ENCODE data around the gene ZNF784.

The ZNF784 gene, protein sequence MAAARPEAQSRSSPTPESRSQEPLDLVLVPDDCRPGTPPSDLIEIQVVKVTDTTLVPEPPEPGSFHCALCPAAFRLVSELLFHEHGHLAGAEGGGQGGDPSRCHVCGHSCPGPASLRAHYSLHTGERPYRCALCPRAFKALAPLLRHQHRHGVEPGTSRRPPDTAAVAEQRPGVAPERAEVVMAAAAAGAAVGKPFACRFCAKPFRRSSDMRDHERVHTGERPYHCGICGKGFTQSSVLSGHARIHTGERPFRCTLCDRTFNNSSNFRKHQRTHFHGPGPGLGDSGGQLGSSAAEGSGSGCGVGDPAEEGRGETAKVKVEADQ

DNA sequence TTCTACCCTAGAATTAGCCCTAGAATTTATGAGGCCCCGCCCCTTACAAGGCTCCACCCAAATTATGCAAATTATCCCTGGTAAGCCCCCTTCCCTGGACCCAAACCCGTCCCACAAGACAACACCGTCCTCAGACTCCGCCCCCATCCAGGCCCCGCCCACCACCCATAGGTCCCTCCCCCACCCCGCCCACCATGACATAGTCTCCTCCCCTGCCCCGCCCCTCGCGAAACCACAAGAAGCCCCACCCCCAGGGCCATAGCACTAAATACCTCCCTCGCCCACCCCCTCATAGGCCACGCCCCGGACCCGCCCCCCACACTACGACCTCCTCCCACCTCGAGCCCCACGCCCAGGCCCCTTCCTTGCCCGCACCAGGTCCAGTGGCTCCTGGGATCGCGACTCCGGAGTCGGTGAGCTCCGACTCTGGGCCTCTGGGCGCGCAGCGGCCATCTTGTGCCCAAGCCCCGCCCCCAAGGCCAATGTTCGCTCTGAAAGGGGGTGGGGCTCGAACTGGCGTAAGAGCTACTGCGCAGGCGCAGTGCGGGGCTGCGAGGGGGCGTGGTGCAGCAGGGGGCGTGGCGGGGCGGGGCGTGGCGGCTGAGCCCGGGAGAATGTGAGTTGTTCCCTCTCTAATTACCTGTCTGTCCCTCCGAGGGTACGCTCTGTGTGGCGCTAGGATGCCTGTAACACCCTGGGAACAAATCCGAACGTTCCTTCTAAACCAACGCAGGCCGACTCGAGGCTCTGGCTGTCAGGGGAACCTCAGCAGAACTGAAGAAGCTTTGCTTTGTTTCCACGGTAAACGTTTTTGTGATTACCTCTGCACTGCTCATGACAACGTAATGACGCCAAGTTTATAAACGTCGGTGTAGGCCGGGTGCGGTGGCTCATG, at the start of gene ZNF784:
Gene ZNF784, minus strand, starts transcription at position 458 of the 895 bp plus-strand sequence. Its CDS starts 5 bp downstream, at position 453.
- peak; percentile 93 to 99 for DNase-seq

DNA sequence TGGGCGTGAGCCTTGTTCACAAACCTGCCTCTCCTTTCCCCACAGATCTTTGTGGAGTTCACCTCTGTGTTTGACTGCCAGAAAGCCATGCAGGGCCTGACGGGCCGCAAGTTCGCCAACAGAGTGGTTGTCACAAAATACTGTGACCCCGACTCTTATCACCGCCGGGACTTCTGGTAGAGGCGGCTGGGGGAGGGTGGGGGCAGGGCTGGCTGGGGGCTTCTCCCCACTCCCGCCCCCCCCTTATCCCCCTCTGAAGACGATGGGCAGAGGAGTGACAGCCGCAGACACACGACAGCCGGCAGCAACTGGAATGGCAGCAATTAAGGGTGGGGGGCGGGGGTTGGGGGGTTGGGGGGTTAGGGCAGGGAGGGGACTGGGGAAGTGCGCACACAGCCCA, 49.5 kb upstream of the ZNF784 start:
- DNase-seq: no peak

DNA sequence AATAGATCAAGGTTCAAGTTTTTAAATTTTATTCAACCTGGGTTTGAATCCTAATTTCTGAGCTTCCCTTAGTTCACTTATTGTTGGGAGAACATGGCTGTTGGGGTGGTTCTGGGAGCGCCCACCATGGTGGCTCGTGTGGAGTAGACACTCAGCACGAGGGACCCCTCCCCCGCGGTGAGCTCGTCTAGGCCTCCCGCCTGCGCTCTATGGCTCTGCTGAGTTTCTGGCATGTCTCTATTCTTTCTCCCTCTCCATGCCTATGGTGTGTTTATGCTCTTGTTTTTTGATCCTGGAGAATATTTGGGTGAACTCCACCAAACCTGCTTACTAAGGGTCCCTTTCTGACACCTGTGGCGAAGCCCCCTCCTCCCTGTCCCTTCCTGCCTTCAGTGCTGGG, 49.1 kb upstream of the ZNF784 start:
- no peak for DNase-seq

DNA sequence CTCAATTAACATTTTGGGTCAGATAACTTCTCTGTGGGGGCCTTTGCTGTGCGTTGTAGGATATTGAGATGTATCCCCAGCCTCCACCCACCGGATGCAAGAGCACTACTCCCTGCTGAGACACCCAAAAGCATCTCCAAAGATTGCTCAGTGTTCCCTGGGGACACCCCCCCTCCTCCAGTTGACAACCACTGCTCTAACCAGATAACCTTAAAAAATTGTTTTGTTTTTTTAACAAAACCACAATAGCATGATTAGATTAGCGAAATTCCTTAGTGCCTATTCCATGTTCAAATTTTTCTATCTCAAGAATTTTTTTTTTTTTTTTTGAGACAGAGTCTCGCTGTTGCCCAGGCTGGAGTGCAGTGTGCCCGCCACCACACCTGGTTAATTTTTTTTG, 48.1 kb upstream of the ZNF784 start:
- DNase-seq: no peak

DNA sequence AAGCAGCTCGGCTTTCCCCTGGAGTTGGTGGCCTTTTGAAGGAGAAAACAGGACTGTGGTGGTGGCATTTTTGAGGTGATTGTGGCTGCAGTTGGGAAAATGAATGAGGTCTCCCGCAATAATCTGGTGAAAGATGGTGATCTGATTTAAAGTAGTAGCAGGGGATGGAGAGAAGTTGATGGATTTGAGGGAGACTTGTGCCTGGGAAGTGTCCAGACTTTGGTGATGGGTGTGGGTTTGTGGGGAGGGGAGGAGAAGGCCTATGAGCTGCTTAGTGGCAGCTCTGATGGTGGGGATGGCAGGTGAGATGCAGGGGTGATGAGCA, 46.6 kb upstream of the ZNF784 start:
- DNase-seq: no peak

DNA sequence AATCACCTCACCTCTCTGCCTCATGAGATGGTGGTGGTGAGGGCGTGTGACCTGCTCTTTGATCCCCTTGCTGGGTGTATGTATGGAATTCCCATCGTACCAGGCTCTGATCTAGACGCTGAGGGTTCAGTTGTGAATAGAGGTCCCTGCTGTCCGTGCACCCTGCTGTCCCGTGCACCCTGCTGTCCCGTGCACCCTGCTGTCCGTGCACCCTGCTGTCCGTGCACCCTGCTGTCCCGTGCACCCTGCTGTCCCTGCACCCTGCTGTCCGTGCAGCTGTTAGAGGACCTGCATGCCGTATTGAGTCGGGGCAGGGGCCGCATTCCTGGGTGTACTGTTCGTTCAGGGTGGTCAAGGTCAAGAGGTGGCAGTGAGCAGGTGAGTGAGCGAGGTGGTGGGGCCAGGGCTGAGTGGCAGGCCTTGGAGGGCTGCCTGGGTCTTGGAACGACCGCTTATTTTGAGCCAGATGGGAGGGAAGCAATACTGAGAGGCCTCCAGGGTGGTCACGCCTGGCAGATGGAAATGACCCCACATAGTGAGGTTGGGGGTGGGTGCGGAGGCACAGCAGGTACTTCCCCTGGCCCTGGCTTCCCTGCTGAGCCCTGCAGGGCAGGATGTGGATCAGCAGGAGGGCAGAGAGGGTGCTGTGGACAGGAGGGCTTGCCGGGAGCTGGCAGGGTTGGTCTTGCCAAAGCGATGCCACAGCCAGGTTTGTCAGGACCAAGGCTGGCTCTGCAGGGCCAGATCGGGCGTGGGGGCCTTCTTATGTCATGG, 46.1 kb upstream of the ZNF784 start:
- peak in 1 of 2 experiments; percentile 34 for DNase-seq

DNA sequence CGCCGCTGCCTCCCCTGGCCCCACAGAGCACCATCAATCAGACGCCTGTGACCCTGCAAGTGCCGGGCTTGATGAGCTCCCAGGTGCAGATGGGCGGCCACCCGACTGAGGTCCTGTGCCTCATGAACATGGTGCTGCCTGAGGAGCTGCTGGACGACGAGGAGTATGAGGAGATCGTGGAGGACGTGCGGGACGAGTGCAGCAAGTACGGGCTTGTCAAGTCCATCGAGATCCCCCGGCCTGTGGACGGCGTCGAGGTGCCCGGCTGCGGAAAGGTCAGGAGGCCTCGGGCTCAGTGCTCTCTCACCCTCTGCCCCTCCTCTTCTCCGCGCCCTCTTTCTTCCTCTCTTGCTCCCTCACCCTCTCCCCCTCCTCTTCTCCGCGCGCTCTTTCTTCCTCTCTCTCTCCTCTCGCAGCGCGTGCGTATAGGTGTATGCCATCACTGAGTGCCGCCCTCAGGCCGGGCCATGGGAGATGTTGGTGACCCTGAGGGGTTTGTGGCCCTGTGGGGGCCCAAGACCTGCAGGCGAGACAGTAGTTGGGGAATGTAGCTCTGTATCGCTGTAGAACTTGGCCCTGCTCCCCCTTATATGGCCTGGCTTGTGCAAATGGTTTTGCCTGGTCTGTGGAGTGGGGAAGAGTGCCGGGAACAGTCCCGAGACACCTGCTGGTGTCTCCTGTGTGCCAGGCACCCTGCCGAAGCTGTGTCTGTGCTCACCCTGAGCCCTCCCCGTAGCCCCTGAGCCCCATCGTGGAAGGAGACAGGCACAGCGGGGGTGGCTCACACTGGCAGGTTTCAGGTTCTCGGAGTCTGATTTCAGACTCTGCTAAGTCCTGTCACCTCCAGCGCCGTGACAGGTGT, 45.3 kb upstream of the ZNF784 start:
- no peak for DNase-seq

DNA sequence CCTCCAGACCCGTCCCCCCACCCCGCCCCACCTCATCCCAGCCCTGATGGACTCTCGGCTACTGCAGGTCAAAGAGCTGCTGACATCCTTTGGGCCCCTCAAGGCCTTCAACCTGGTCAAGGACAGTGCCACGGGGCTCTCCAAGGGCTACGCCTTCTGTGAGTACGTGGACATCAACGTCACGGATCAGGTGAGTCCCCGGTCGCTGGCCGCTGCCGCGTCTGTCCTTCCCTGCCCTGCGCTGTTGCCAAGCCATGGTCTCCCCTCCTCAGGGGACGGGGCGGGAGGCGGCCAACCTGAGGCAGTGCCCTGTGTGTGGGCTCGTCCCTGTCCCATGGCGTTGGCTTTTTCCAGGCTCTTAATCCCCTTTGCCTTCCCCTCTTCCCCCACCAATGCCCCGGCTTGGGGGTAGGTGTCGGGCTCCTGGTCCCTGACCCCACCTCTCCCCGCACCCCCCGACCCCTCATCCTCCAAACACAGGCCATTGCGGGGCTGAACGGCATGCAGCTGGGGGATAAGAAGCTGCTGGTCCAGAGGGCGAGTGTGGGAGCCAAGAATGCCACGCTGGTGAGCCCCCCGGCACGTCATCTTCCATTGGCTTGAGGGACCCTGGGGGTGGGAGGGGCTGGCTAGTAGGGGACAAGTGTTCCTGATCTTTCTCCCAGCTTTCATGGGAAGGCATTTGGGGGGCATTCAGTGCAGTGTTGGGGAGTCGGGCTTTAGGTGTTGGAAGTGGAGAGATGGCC, 44.4 kb upstream of the ZNF784 start:
- DNase-seq: no peak

DNA sequence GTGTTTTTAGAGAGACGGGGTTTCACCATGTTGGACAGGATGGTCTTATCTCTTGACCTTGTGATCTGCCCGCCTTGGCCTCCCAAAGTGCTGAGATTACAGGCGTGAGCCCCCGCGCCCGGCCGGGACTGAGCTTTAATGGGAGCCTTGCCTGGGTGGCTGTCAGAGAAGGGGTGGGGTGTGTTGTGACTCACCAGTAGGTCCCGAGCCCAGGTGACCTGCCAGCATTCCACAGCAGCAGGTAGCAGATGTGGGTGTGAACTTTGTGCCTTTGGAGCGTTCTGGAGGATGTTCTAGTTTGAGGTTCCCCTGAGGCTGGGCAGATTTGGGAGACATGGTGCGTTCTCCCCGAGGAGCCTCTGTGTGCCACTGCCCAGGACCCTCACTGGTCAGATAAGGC, 43.6 kb upstream of the ZNF784 start:
- no peak for DNase-seq

DNA sequence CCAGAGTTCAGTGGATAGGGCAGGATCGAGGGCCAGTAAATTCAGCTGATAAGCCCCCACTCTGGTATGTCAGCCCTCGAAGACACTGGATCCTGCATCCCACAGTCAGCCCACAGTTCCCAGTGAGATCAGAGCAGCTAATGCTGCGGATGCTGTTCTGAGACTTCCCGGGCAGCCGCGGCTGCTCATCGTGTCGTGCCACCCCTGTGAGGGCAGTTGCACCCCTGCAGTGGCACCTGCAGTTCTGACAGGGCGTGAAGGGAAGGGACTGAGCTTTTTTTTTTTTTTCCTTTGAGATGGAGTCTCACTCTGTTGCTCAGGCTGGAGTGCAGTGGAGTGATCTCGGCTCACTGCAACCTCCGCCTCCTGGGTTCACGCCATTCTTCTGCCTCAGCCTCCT, 43.1 kb upstream of the ZNF784 start:
- no peak for DNase-seq

DNA sequence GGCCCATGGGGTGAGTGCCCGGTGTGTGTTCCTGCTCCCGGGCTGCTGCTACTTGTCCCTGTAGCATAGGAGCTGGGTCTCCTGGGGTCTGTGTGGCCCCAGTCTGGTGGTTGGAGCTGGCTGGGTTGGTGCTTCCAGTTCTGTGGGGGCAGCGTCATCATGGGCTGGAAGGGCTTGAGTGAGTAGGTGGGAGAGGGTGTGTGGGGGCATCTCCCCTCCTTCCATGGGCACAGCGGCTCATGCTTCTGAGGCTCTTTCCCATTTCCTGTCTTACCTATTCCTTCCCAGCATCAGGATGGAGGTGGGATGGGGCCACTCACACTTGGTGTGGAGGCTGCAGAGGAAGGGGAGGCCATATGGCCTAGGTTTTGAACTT, 42.6 kb upstream of the ZNF784 start:
- DNase-seq: no peak

DNA sequence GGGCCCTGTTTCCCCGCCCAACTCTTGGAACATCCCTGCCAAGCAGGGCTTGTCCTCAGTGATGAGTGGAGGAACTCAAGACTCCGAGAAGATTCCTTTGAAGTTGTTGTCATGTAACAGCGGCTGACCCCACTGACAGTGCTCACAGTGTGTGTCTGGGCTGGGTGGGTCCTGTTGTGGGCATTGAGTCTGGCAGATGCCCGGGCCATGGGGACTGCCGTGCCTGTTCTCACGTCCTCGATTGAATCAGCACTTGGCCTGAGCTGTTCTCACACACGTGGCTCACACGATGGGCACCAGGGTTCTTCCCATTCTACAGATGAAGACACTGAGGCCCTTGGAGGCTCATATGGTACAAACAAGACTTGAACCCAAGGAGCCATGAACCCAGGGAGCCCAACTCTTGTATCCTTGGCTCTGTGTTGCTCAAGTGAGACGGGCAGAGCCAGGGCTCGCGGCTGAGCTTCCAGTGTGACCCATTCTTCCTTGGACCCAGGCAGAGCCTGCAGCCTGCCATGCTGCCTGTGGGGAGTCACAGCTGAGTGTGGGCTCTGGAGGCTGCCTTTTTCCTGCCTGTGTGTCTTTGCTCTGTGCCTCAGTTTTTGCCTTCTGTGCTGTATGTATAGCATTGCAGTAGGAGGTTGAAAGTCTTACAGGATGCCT, 42.1 kb upstream of the ZNF784 start:
- DNase-seq: no peak

DNA sequence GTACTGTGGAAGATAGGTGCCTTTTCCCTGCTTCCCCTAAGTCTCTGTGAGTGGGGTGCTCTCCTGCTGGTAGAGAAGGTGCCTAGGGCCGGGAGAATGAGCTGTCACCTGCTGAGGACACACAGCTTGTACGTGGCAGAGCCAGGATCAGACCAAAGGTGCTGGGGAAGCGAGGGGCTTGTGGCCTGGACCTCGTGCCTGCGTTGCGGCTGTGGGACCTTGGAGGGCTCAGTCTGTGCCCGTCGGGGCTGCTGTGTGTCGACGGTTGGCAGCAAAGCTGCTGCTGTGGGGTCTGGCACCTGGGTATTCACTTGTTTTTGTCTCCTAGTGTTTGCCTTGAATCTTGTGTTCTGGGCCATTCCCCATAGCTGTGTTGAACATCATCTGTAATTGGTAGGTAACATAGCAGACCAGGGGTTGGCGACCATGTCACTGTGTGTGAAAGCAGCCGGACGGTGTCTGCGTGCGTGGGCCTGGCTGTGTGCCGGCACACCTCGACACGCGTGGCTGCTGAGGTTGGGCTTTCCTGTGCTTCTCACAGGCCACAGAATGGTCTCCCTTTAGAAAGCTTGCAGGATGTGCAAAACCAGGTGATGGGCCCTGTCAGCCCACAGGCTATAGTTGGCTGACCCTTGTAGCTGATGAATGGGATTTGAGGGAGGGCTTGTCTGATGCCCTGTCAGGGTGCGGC, 39.6 kb upstream of the ZNF784 start:
- no peak for DNase-seq

DNA sequence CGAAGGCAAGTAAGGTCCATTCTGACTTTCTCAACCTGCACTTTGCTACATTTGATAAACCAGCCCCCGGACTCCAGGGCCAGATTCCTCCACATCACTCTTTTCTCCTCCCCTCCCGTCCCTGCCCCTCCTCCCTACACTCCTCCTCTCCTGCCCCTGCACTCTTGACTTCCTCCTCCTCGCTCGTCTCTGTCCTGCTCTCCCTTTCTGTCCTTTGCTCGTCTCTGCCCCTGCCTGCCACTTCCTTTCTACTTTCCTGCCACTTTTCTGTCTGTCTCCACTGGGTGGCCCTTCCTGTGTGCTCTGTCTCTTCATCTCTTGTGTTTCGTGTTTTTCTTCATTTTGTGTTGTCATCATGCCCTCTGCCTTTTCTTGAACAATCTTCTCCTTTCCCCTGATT, 37.5 kb upstream of the ZNF784 start:
- no peak for DNase-seq

DNA sequence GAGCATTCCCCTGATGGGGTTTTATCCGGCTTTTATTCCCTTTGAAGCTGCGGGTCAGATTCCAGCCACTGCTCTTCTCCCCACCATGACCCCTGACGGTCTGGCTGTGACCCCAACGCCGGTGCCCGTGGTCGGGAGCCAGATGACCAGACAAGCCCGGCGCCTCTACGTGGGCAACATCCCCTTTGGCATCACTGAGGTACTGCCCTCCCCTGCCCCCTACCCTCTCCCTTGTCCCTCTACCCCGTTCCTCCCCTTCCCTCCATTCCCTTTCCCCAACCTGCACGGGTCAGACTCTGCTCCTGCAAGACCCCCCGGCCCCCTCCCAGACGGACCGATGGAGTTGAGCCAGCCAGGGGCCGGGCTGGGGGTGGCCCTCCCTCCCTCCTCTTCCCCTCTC, 36.6 kb upstream of the ZNF784 start:
- no peak for DNase-seq

DNA sequence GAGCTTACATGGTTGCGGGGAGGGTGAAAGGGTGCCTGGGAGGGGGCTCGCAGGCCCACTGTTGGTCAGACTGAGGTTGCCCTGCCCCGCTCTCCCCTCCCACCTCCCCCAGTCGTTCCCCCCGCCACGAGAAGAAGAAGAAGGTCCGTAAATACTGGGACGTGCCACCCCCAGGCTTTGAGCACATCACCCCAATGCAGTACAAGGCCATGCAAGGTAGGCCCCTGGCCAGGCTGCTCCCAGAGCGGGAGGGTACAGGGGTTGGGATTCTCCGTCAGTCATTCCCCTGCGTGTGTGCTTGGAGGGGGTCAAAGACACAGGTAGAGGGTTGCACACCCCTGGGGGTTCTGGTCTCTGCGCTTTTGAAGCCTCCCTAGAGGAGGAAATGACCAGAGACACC, 36.0 kb upstream of the ZNF784 start:
- DNase-seq: no peak

DNA sequence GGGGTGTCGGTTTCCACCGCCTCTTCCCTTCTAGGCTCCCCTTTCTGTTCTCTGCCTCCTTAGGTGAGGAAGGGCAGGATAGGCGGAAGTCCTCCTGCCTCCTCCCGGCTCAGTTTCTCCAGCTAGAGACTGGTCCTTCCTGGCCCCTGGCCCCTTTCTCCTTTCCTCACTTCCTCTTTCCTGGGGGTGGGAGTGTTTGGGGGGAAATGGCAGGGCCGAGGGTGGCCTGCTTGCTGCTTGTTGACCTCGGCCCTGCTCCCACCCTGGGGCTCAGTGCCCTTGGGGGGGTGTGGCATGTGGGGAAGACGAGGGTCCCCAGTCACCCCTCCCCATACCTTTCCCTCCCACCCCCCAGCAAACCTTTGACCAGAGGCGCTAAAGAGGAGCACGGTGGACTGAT, 35.5 kb upstream of the ZNF784 start:
- DNase-seq: no peak

DNA sequence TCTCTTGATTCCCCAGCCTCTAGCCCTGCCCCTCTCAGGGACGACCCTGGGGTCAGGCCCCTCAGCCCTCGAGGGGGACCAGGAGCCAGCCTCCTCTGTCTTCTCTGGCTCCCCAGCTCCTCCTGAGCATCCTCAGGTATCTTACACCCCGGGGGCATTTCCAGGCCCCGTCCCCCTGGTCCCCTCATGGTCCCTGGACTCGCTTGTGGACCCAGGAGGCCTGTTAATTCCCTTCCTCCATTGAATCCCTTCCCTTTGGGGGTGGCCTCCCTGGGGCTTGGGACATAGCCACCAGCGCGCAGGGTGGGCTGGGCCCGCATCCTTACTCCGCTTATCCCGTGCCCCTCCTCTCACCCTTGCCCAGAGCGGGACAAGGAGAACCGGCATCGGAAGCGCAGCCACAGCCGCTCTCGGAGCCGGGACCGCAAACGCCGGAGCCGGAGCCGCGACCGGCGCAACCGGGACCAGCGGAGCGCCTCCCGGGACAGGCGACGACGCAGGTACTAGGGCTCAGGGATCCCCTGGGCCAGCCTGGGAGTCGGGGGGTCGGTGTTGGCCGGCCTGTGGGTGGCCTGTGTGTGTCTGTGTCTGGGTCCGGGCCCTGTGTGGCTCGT, 34.6 kb upstream of the ZNF784 start:
- DNase-seq: no peak

DNA sequence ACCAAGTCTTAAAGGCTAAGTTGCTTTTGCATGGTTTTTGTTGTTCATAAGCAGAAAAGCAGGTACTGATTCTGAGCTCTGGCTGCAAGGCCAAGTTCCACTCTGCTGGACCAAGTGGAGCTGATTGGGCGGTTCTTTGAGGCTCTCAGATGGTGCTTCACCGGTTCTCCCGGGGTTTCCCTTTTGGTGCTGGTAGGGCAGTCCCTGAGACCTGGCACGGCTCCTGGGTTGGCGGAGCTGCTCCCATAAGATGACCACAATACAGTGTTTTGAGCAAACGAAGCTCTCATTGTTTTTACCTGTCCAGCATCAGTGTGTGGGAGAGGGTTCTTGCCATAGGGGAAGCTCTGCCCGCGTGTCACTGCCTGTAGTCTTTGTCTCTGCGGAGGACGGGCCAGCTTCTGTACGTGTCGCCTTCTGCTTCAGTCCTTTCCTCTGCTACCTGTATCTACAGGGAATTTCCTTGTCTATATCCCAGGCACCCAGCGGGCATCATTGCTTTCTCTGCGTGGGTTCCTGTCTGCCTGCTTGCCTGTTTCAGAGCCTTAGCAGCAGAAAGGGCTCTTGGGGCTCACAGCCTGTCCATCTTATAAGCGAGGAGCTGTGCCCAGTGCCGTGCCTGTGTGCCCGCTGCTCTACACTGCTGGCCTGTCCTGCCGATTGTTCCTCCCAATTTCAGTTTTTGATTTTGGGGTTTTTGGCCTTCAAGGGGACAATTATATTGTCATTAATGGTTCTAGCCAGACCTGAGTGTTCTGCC, 32.8 kb upstream of the ZNF784 start:
- peak in 1 of 2 experiments; percentile 56 for DNase-seq
